H1 (cell line): ENCODE data around the gene USP20. TPM values are rescaled to one million over a fixed set of nuclear protein-coding genes. Genes with fewer than 3 reads are reported as not detected.

Experiments used
- CTCF ChIA-PET: fragments of 300-600 bp; sonication (Branson Sonifier 250); formaldehyde crosslinking; loops from one replicate; lab custom pipeline; 2021; ENCODE audit not compliant: partially characterized antibody; lab: Charles Lee
- POLR2A ChIA-PET: fragments of 300-600 bp; sonication (Branson Sonifier 250); formaldehyde crosslinking; loops from one replicate; lab custom pipeline; 2021; ENCODE audit warnings: inconsistent platforms; ENCODE audit not compliant: partially characterized antibody; lab: Charles Lee
- DNase-seq, 2 experiments: peaks; one replicate each; pipeline versions ENCODE4 v3.0.0 to v3.0.0-alpha.2; 2010 to 2022; ENCODE audit warnings: low spot score in 2 of 2, low read depth in 1 of 2, mixed read lengths in 1 of 2
- FAIRE-seq: peaks from 2 replicates; lab custom pipeline; 2011; peaks lifted over from hg19 to GRCh38; lab: Jason Lieb, UNC
- H2AFZ ChIP-seq: 2 replicates; pipeline ENCODE4 v1.8.1; 2012; ENCODE audit warnings: low read length, inconsistent platforms
- H2AK5ac ChIP-seq: 2 replicates; pipeline ENCODE4 v1.6.1; 2013; ENCODE audit warnings: low read depth, low read length
- H2BK120ac ChIP-seq: replicated peaks from 2 replicates; pipeline ENCODE3; 2013; ENCODE audit warnings: low read depth, low read length, inconsistent platforms
- H2BK12ac ChIP-seq: 2 replicates; pipeline ENCODE4 v1.6.1; 2013; ENCODE audit warnings: low read depth, low read length
- H2BK15ac ChIP-seq: 2 replicates; pipeline ENCODE4 v1.6.1; 2013; ENCODE audit warnings: low read length
- H2BK20ac ChIP-seq: 2 replicates; pipeline ENCODE4 v1.6.1; 2013; ENCODE audit warnings: low read length
- H2BK5ac ChIP-seq: 2 replicates; pipeline ENCODE4 v1.6.1; 2013; ENCODE audit warnings: low read depth, low read length
- H3K14ac ChIP-seq: 2 replicates; pipeline ENCODE4 v1.6.1; 2013; ENCODE audit warnings: inconsistent platforms; ENCODE audit not compliant: insufficient read length
- H3K18ac ChIP-seq: 2 replicates; pipeline ENCODE4 v1.6.1; 2013; ENCODE audit warnings: low read length; ENCODE audit errors: extremely low read depth
- H3K23ac ChIP-seq: 2 replicates; pipeline ENCODE4 v1.6.1; 2013; ENCODE audit warnings: inconsistent platforms; ENCODE audit not compliant: insufficient read length
- H3K23me2 ChIP-seq: 2 replicates; pipeline ENCODE4 v1.6.1; 2013; ENCODE audit warnings: low read depth, low read length
- H3K27ac ChIP-seq: 2 replicates; pipeline ENCODE4 v1.6.1; 2011; ENCODE audit warnings: low read depth, low read length, inconsistent platforms
- H3K27me3 ChIP-seq, 4 experiments: replicated peaks in 1 of 4; 1 replicate in 1 of 4; 2 replicates in 3 of 4; pipeline versions ENCODE4 v1.6.1 to v1.8.1; 2011 to 2013; ENCODE audit warnings: low read length in 3 of 4, mild to moderate bottlenecking in 3 of 4, inconsistent platforms in 2 of 4, mixed read lengths in 2 of 4, moderate library complexity in 1 of 4; ENCODE audit not compliant: control insufficient read depth in 3 of 4, insufficient read depth in 3 of 4; ENCODE audit errors: extremely low read depth in 1 of 4
- H3K36me3 ChIP-seq, 4 experiments: 2 replicates each; pipeline versions ENCODE4 v1.6.1 to v1.8.1; 2011 to 2013; ENCODE audit warnings: mild to moderate bottlenecking in 4 of 4, low read length in 3 of 4, moderate library complexity in 2 of 4, control low read depth in 1 of 4, inconsistent platforms in 1 of 4; ENCODE audit not compliant: insufficient read depth in 4 of 4, control insufficient read depth in 2 of 4
- H3K4ac ChIP-seq: replicated peaks from 2 replicates; pipeline ENCODE3; 2013; ENCODE audit warnings: low read length, low read depth, mixed read lengths, inconsistent platforms; ENCODE audit not compliant: insufficient read length
- H3K4me1 ChIP-seq, 4 experiments: replicated peaks in 1 of 4; 1 replicate in 1 of 4; 2 replicates in 3 of 4; pipeline versions ENCODE4 v1.6.1 to v1.8.1; 2011 to 2013; ENCODE audit warnings: low read length in 3 of 4, inconsistent platforms in 2 of 4, mixed read lengths in 1 of 4; ENCODE audit not compliant: insufficient read depth in 4 of 4, control insufficient read depth in 3 of 4
- H3K4me2 ChIP-seq, 2 experiments: 2 replicates each; pipeline versions ENCODE4 v1.6.1 to v1.8.1; 2011 to 2013; ENCODE audit warnings: low read depth in 2 of 2, low read length in 2 of 2, control low read depth in 1 of 2, inconsistent platforms in 1 of 2, mild to moderate bottlenecking in 1 of 2; ENCODE audit not compliant: insufficient read depth in 1 of 2
- H3K4me3 ChIP-seq, 4 experiments: fragments of 200-600, 300-600 bp in 1 of 4; sonication (generic), shearing (Covaris generic), sonication (Bioruptor Twin) in 1 of 4; 2 replicates each; pipeline versions ENCODE4 v1.5.1 to v1.8.1; 2011 to 2016; ENCODE audit warnings: low read length in 4 of 4, low read depth in 3 of 4, control low read depth in 2 of 4, inconsistent platforms in 2 of 4, mild to moderate bottlenecking in 2 of 4, mixed read lengths in 1 of 4, moderate library complexity in 1 of 4; ENCODE audit not compliant: insufficient read depth in 2 of 4; ENCODE audit errors: extremely low read depth in 1 of 4
- H3K56ac ChIP-seq: replicated peaks from 2 replicates; pipeline ENCODE3; 2013; ENCODE audit warnings: low read depth, mild to moderate bottlenecking, mixed read lengths, low read length, inconsistent platforms; ENCODE audit not compliant: insufficient read length
- H3K79me1 ChIP-seq: 2 replicates; pipeline ENCODE4 v1.6.1; 2013; ENCODE audit warnings: low read depth, low read length, control low read depth
- H3K79me2 ChIP-seq, 2 experiments: 2 replicates each; pipeline versions ENCODE4 v1.6.1 to v1.8.1; 2012 to 2013; ENCODE audit warnings: low read length in 2 of 2, mild to moderate bottlenecking in 2 of 2, inconsistent platforms in 1 of 2; ENCODE audit not compliant: insufficient read depth in 2 of 2, control insufficient read depth in 1 of 2
- H3K9ac ChIP-seq, 4 experiments: replicated peaks in 1 of 4; 1 replicate in 1 of 4; 2 replicates in 3 of 4; pipeline versions ENCODE4 v1.6.1 to v1.8.1; 2011 to 2013; ENCODE audit warnings: low read depth in 3 of 4, low read length in 3 of 4, control low read depth in 2 of 4, mild to moderate bottlenecking in 2 of 4, moderate library complexity in 2 of 4, inconsistent platforms in 1 of 4; ENCODE audit errors: extremely low read depth in 1 of 4
- H3K9me3 ChIP-seq, 2 experiments: 2 replicates each; pipeline versions ENCODE4 v1.6.1 to v1.8.1; 2012 to 2013; ENCODE audit warnings: mild to moderate bottlenecking in 2 of 2, moderate library complexity in 2 of 2, control low read depth in 1 of 2, inconsistent platforms in 1 of 2, low read depth in 1 of 2, low read length in 1 of 2, mixed read lengths in 1 of 2; ENCODE audit not compliant: insufficient read depth in 2 of 2
- H4K20me1 ChIP-seq, 2 experiments: replicated peaks in 1 of 2; 2 replicates each; pipeline versions ENCODE3 to v1.8.1; 2011 to 2013; ENCODE audit warnings: inconsistent platforms in 2 of 2, low read length in 2 of 2, mild to moderate bottlenecking in 1 of 2; ENCODE audit not compliant: insufficient read depth in 2 of 2, control insufficient read depth in 1 of 2
- H4K5ac ChIP-seq: 2 replicates; pipeline ENCODE4 v1.6.1; 2013; ENCODE audit warnings: low read length, low read depth, mixed read lengths, inconsistent platforms; ENCODE audit not compliant: insufficient read length
- H4K8ac ChIP-seq: 2 replicates; pipeline ENCODE4 v1.8.0; 2013; ENCODE audit warnings: mild to moderate bottlenecking, moderate library complexity, low read length, inconsistent platforms; ENCODE audit not compliant: insufficient read depth; ENCODE audit errors: extremely low read depth
- H4K91ac ChIP-seq: replicated peaks from 2 replicates; pipeline ENCODE3; 2013; ENCODE audit warnings: low read length, mixed read lengths, inconsistent platforms; ENCODE audit not compliant: insufficient read length
- CEBPB ChIP-seq: IDR thresholded peaks from 2 replicates; pipeline ENCODE4 v1.6.1; 2012; ENCODE audit warnings: low read depth, low read length
- CHD2 ChIP-seq: IDR thresholded peaks from 2 replicates; pipeline ENCODE4 v1.6.1; 2012; ENCODE audit warnings: low read length, improper control_type of control experiment
- CREB1 ChIP-seq: IDR thresholded peaks from 2 replicates; pipeline ENCODE4 v1.6.1; 2012; ENCODE audit warnings: inconsistent platforms
- CTBP2 ChIP-seq: IDR thresholded peaks from 2 replicates; pipeline ENCODE4 v1.7.0; 2011; ENCODE audit warnings: borderline replicate concordance, mild to moderate bottlenecking, moderate library complexity, mixed read lengths, low read length; ENCODE audit not compliant: insufficient read depth, insufficient read length
- E2F6 ChIP-seq: IDR thresholded peaks from 2 replicates; pipeline ENCODE4 v1.6.1; 2012; ENCODE audit warnings: inconsistent platforms
- JUND ChIP-seq: IDR thresholded peaks from 2 replicates; pipeline ENCODE4 v1.6.1; 2011; ENCODE audit warnings: mild to moderate bottlenecking, improper control_type of control experiment, low read length
- MAX ChIP-seq: IDR thresholded peaks from 2 replicates; pipeline ENCODE4 v1.6.1; 2012; ENCODE audit warnings: inconsistent platforms
- SRF ChIP-seq: IDR thresholded peaks from 2 replicates; pipeline ENCODE4 v1.6.1; 2011; ENCODE audit warnings: mild to moderate bottlenecking, low read depth, low read length, moderate library complexity
- TAF1 ChIP-seq: IDR thresholded peaks from 2 replicates; pipeline ENCODE4 v1.6.1; 2011; ENCODE audit warnings: mild to moderate bottlenecking, low read depth, low read length
- TEAD4 ChIP-seq: IDR thresholded peaks from 2 replicates; pipeline ENCODE4 v1.6.1; 2012; ENCODE audit warnings: low read depth, low read length, inconsistent platforms, mixed read lengths
- WGBS, 2 experiments: shearing (Covaris generic) in 1 of 2; methylation state at CpG; one replicate each; pipeline versions ENCODE4 v1.1.6 to v1.1.7; 2013 to 2015; ENCODE audit warnings: low lambda C conversion rate in 2 of 2, mixed read lengths in 2 of 2, inconsistent platforms in 1 of 2, low coverage in 1 of 2, missing lambda C conversion rate in 1 of 2; ENCODE audit not compliant: insufficient replicate concordance in 2 of 2, insufficient coverage in 1 of 2, insufficient read length in 1 of 2; ENCODE audit errors: extremely low coverage in 1 of 2, missing lambda C conversion rate in 1 of 2; 5-methylcytosine and 5-hydroxymethylcytosine counted together
- polyA plus RNA-seq, 7 experiments: library from polyadenylated mRNA; depleted of rRNA in 3 of 7; stranded (reverse) in 5 of 7; unstranded in 2 of 7; fragments of >200 nt in 5 of 7; fragments of 200-250 nt in 2 of 7; gene quantifications; 1 replicate in 5 of 7; 2 replicates in 1 of 7; 4 replicates in 1 of 7; pipeline versions ENCODE4 v1.2.1 to v1.2.3, GENCODE V29; 2011 to 2013; ENCODE audit warnings: missing spikeins in 2 of 7, mixed read lengths in 2 of 7
- total RNA-seq: library from RNA; stranded (reverse); fragmentation: NEBNext Ultra II Directional; extraction: Animal tissue kit (Norgen Biotek cat#: 25700); gene quantifications from 2 replicates; pipeline ENCODE4 v1.2.1, GENCODE V29; 2021

USP20 gene
- total and polyA plus RNA-seq, 2 of the 8 experiments (the other 6 are each of a cell fraction or from before 2014, with no cell fraction given), result 13.4 to 23.0 TPM

- no peaks in the 10 kb centered on the region for H3K79me2 ChIP-seq
- peaks cover 4% of the 10 kb centered on the region in 2 experiments for H4K20me1 ChIP-seq
- H3K18ac ChIP-seq, result no peak overlapping the region
- H2BK12ac ChIP-seq, result no peak overlapping the region
- H3K27ac ChIP-seq, result no peak overlapping the region
- H4K91ac ChIP-seq, result no peak overlapping the region
- H3K4me3 ChIP-seq, result no peak overlapping the region
- H3K4ac ChIP-seq, result no peak overlapping the region
- no peak overlapping the region for H4K5ac ChIP-seq
- FAIRE-seq (no peak), DNase-seq (no peak)
- H3K36me3 ChIP-seq, result peaks cover 0 to 2% (median 0%) of the 10 kb centered on the region in 4 experiments; a peak in 3 of 8 replicates
- H3K4me2 ChIP-seq, result no peak overlapping the region
- 85% methylated on average over 11 of the region's 11 CpGs; no CpG with 5 or more reads in 1 of the 2 experiments for WGBS, 2 experiments
- no peak overlapping the region for H2BK20ac ChIP-seq
- no peak overlapping the region for H3K23ac ChIP-seq
- POLR2A ChIA-PET, result interaction anchor here (0.6 to 1.0 kb wide), 3 partner anchors 11 to 26 kb away, joined by 3 read pairs; no protein-coding TSS in a partner anchor
- no peaks in the 10 kb centered on the region for H3K4me1 ChIP-seq
- CTCF ChIA-PET, result interaction anchor here (1.1 kb wide), 1 partner anchor 39 kb away, joined by 3 read pairs; no protein-coding TSS in a partner anchor
- no peak overlapping the region for H2BK15ac ChIP-seq
- no peak overlapping the region for H2AK5ac ChIP-seq
- H4K8ac ChIP-seq, result no peak overlapping the region
- H3K79me1 ChIP-seq, result no peaks in the 10 kb centered on the region
- H3K14ac ChIP-seq, result no peak overlapping the region
- no peak overlapping the region for H3K56ac ChIP-seq
- no peak overlapping the region for H2BK5ac ChIP-seq
- H3K23me2 ChIP-seq, result no peaks in the 10 kb centered on the region
- no peak overlapping the region for H3K9ac ChIP-seq
- no peaks in the 10 kb centered on the region for H3K27me3 ChIP-seq
- no peaks in the 10 kb centered on the region for H3K9me3 ChIP-seq
- no peak overlapping the region for H2BK120ac ChIP-seq
- no peak overlapping the region for H2AFZ ChIP-seq
- TF ChIP-seq JUND (no peak), CTBP2 (no peak), TAF1 (no peak), E2F6 (no peak), CREB1 (no peak), CEBPB (no peak), MAX (no peak), CHD2 (no peak), TEAD4 (no peak), SRF (no peak)
These were observed 23.1 kb downstream of the USP20 start for GRCh38 chr9:129858167-129858962.
